GM06990 (cell line): ENCODE measurements around the gene IL32.
A peak's percentile ranks its signal among the peaks of the same experiment; 100 is the strongest.

Experiments used
- DNase-seq: peaks from one replicate; pipeline ENCODE4 v3.0.0-alpha.2; 2011; ENCODE audit not compliant: insufficient read length; ENCODE audit errors: extremely low read depth
- H3K27me3 ChIP-seq: replicated peaks from 2 replicates; pipeline ENCODE4 v1.6.0; 2011; ENCODE audit warnings: low read length; ENCODE audit not compliant: control insufficient read depth, insufficient read depth
- H3K36me3 ChIP-seq: 2 replicates; pipeline ENCODE4 v1.5.1; 2011; ENCODE audit warnings: low read length; ENCODE audit not compliant: control insufficient read depth, insufficient read depth
- H3K4me3 ChIP-seq: replicated peaks from 2 replicates; pipeline ENCODE4 v1.5.1; 2011; ENCODE audit warnings: low read depth, mild to moderate bottlenecking, control low read depth, low read length
- CTCF ChIP-seq: IDR thresholded peaks from 2 replicates; pipeline ENCODE4 v1.5.1; 2011; ENCODE audit warnings: low read length, control low read depth, mild to moderate bottlenecking, inconsistent platforms; ENCODE audit not compliant: insufficient read depth, poor library complexity, severe bottlenecking

IL32 gene

GRCh38 chr16:3020247-3020603 is 45.2 kb upstream of the IL32 start, which contains the start of gene TNFRSF12A:
TSS of gene TNFRSF12A (plus strand) at chr16:3020368. CDS start at chr16:3020398, 30 bp downstream.
- Histone ChIP-seq H3K4me3 (peak within 1 kb of the TSS; percentile 58), H3K36me3 (no peaks in the 10 kb centered on the region), H3K27me3 (no peaks in the 10 kb centered on the region; the same call in 1 of the 2 replicates)
- DNase-seq = peak; percentile 84
- TF ChIP-seq CTCF = no peak

GRCh38 chr16:3020604-3021448 is 44.6 kb upstream of the IL32 start:
- peak overlapping the region; percentile 56 for H3K4me3 ChIP-seq
- H3K27me3 ChIP-seq = no peaks in the 10 kb centered on the region; the same call in 1 of the 2 replicates
- H3K36me3 ChIP-seq = no peaks in the 10 kb centered on the region; the same call in none of the 2 replicates
- no peak for DNase-seq
- TF ChIP-seq CTCF = no peak

- peak; percentile 79 for DNase-seq
- peaks cover 8% of the 10 kb centered on the region for H3K36me3 ChIP-seq
- H3K27me3 ChIP-seq = no peaks in the 10 kb centered on the region; the same call in 1 of the 2 replicates
- TF ChIP-seq CTCF = peak; percentile 50
- peak overlapping the region; percentile 56 for H3K4me3 ChIP-seq
These were observed 43.8 kb upstream of the IL32 start for GRCh38 chr16:3021449-3022207.

- Histone ChIP-seq H3K27me3 (no peaks in the 10 kb centered on the region), H3K36me3 (peaks cover 14% of the 10 kb centered on the region), H3K4me3 (no peak overlapping the region)
- DNase-seq = no peak
- no peak for TF ChIP-seq CTCF
These were observed 43.2 kb upstream of the IL32 start for GRCh38 chr16:3022208-3022683.

GRCh38 chr16:3022684-3023414 is 42.6 kb upstream of the IL32 start:
- DNase-seq = no peak
- Histone ChIP-seq H3K36me3 (peaks cover 15% of the 10 kb centered on the region), H3K27me3 (no peaks in the 10 kb centered on the region), H3K4me3 (peak overlapping the region; percentile 82)
- TF ChIP-seq CTCF = no peak
